GM21619 (cell line): ENCODE measurements around the gene MED31.
"Not testable (repeated sequence)": the region's sequence is repeated elsewhere in the genome, so short reads cannot be mapped to it uniquely, and the experiment has no call there.

Experiments
- ATAC-seq: cut with Tn5 transposase; IDR thresholded peaks from one replicate; pipeline ENCODE4 v1.9.1; 2021; ENCODE audit not compliant: unreplicated experiment

The MED31 gene

DNA sequence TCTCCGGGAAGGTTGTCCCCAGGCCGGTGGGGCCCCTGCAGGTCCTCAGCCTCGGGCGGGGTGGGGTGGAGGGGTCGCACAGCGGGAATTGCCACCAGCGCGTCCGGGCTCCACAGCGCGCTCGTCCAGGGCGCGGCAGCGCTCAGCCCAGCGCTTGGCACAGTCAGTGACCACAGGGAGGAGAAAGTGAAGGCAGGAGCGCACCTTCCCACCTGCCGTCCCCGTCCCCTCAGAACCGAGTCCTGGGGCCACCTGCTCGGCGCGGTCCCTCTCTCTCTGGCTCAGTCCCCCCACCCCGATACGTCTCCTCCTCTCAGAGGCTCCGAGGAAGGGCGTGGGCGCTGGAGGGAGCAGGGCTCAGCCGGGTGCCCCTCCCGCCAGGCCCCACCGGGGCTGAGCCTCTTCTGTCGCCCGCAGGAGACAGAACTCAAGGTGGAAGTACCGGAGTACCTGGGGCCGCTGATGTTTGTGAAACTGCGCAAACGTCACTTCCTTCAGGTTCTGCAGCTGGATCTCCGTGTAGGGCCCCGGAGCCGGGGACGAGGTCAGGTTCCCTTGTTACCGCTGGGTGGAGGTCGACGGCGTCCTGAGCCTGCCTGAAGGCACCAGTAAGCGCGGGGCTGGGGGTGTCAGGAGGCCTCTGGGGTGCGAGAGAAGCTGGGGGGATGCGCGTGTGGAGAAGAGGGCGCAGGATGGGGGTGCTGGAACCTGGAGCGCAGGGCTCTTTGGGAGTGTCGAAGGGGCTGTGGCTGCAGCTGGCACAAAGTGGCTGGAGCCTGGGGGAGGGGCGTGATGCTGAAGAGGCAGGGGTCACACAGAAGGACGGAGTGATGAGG is 5.6 kb upstream of the MED31 start:
- not testable (repeated sequence) for ATAC-seq

DNA sequence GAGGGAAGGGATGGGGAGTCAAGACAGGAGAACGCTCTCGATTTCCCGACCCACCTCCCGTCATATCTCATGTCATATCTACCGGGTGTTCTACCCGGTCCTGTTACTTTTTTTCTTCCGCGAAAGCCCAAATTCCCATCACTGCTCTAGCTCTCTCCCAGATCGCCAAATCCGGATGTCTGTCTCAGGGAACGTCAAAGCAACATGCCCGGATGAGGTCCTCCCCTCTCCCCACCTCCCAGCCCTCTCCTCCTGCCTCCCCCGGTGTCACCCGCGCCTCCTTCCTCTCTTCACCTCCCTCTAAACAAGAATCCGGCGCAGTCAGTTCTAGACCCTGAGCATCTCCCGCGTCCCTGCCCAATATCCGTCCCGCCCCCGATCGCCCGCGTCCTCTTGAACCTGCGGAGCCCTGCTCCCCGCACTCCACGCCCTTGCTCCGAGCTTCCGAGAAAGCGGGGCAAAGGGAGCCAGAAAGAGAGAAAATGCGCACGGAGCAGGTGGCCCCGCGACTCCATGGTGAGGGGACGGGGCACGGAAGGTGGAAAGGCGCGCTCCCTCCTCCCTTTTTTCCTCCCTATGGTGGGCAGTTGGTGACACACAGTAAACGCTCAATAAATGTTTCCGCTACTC is 4.4 kb upstream of the MED31 start:
- not testable (repeated sequence) for ATAC-seq

DNA sequence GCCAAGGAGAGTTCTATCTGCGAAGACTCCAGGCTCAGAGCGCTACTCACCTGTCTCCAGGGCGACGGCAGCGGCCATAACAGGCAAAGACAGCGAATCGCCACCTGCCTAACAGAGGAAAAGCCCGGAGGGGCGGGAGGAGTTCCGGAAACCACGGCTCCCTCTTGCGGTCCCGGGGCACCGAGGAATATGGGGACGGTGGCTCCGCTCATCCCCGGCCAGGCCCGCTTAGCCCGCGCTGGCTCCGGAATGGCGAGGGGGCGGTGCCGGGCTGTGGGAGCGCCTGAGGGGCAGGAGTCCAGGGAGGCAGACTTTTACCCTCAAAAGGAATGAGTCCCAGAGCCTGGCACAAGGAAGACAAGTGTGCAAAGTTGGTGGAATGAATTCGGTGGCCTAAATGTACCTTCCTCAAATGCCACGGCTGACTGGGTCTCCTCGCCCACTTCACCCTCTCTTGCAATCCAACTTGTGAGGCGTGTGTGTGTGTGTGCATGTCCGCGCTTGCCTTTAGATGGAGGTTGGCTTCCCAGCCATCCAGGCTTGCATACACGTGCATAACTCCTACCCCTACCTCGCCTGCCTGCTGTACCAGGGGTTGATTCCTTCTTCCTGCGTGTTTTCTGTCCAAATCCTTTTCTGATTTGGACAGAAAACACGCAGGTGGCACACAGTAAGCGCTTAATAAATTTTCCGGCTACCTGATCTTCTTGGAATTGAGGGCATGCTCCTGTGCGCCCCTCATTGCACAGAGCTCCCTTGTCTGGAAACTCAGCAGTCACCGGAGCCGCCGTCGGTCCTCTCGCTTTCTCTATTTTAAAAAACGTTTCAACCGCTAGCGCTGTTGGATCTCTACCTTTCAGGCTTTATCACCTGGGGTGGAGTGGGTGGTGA is 3.7 kb upstream of the MED31 start:
- ATAC-seq = no peak

DNA sequence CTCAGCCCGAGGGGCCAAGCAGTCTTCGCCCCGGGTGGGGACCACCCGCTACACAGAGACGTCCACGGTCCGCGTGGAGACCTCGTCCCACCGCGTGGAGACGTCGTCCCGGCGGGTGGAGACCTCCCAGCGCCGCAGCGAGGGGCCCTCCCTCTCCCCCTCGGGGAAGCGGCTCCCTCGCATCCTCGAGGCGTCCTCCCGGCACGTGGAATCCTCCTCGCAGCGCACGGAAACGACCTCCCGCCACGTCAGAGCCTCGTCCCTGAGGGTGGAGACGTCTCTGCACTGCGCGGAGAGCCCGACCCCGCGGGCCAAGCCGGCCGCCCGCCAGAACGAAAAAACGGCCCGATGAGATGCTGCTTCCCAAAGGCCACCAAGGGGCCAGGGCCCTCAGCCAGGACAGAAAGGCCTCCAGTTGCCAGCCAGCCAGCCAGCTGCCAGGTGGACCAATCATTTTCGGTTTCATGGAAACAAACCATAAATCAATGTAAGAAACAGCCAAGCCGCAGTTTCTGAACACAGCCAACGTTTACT is 581 bp upstream of the MED31 start:
- ATAC-seq = peak; percentile 27

DNA sequence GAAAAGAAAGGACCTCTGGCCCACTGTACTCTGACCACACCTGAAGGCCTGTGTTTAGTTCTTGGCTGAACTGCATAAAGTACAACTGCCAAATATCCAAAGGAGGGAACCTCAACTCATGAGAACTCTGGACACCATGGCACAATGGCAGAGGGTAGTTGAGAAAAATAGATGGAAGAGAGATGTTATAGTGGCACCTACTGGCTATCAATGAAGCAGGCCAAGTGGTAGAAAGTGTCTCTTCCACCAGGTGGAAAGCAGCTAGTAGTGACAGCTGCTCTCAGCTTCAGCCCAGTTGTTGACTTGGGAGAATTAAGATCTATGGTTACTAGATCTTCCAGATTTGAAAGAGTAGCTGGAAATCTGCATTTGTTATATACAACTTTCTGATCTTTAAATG is 3.2 kb downstream of the MED31 start:
- no peak for ATAC-seq

DNA sequence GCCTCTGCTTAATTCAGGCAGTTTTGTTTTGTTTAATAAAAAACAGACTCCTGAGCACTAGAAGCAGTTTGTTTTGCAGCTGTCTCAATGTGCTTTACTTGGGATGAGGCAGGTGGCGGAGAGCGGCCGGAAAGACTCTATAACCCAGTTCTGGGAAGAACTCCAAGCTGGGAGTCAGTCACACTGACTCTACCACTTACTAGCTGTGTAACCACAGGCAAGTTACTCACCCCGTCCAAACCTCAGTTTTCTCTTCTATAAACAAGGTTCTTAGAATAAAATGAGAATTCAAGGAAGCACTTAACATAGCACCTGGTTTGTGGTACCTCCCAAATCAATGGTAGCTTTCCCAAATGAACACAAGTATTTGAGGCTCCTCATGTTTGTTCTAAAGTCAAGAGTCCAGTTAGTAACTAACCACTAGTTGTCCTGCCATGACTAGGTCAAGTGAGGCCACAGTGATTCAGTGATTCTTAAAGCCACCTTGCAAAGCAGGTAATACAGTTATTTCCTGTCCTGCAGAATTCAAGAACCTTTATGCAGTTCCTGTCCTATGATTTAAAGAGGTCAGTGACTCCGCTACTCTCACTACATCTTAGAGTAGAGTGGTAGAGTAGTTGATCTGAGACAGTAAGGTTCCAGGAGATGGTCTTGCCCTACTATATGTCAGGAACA is 7.8 kb downstream of the MED31 start:
- ATAC-seq = no peak

DNA sequence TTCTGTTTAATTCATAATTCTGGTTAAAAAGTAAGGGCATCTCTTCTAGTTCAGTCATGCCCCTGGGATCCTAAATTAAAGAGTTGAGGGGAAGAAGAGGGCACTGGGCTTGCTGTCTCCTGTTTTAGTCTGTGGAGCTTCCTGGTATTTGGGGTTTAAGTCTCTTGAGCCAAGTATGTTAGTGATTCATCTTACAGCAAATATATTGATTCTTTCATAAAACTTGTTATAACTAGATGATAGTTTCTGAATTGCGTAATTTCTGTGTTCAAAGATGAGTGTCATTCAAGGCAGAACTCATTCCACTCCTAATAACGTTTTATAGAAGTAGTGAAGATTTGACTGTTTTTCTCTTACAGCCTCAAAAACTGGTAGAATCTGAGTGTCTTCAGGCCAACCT is 8.8 kb downstream of the MED31 start:
- ATAC-seq = no peak

DNA sequence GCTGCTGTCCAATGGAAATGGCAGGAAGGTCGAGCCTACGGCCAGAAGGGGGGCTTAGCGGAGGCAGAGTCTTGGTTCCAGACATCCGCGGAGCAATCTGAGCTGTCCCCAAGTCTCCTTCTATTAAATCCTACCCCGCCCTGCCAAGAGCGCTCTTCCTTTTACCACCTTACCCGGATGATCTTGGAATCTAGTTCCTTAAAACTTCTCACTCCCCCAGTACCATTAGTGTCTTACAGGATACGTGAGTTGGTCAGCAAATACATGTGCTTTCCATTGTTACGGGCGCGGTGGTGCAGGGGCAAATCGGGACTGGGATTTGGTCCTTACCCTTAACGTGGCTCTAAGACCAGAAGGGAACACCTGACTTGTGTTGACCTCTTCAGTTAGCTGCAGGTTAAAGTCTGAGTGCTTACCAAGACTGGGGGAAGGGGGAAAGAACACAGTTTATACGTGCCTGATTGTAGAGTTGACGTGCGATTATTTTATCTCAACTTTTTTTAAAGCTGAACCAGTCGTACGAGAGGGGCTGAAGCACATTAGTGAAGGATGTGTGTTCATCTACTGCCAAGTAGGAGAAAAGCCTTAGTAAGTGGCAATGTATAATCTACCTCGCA is 10.1 kb downstream of the MED31 start:
- no peak for ATAC-seq

DNA sequence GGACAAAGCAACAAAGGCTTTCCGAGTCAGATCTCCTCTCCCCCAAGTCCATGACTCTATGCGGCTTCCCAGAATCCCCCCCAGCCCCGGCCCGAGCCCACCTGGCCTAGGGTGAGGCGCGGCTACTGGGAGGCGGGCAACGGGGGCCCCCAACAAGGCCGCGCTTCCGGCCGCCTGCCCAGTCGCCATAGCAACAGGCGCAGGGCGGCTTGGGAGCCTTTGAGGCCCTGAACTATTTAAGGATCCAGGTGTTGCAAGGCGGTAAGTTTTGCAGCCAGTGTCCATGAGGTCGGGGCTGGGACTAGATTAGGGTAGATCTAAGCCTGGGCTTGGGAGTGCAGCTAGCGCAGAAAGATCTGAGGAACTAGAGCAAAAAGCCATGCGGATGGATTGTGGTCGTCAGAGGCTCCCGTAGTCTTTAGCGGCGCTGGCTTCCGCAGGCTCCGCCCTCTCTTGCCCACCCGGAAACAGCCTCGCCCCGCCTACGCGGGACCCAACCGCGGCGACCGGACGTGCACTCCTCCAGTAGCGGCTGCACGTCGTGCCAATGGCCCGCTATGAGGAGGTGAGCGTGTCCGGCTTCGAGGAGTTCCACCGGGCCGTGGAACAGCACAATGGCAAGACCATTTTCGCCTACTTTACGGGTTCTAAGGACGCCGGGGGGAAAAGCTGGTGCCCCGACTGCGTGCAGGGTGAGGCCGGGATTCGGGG is 10.7 kb downstream of the MED31 start, which contains the start of the genes KIAA0753 and TXNDC17:
Gene KIAA0753, minus strand, starts transcription at position 176 of the 711 bp plus-strand sequence. CDS start 5,608 bp downstream, outside the sequence.
Gene TXNDC17, plus strand, starts transcription at position 525 of the 711 bp plus-strand sequence. Its CDS starts 23 bp downstream, at position 548.
- peak; percentile 77 for ATAC-seq

DNA sequence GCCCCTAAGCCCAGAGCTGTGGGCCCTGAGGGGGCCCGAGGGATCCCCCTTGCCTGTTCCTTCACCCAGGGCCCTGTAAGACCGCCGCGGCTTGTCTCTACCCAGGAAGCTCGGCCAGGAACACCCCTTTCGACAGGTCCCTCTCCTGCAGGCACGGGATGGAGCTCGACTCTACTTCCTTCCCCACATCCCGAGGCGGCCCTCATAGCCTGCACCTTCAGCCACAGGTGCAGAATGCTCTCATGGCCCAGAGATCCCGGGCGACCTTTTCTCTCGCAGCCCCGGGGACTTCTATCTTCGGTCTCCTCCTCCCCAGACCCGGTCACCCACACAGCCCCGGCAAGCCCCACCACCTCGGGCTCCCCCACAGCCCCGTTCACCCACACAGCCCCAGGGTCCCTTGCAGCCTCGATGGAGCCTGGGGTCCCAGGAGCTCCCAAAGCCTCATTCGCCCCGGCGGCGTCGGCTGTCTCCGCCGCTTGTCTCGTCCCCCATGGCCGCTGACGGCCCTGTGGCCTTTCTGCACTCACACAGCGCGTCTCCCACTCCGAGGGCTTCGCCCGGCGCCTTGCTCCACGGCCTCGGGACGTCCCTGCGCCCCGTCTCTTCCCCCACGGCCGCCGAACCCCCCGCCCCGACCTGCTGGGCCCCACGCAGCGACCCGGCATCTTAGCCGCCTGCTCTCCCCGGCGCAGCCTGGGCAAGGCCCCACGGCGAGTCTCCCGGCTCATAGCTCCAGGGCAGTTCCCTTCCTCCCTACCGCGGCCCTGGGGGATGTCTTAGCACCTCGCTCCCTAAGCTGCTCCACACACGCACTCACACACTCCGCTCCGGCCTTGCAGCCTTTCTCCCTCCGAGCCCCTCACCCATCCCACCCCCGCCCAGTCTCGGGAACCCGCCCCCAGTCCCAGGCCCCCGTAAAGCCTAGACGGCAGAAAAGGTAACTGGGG is 11.5 kb downstream of the MED31 start:
- peak; percentile 11 for ATAC-seq

DNA sequence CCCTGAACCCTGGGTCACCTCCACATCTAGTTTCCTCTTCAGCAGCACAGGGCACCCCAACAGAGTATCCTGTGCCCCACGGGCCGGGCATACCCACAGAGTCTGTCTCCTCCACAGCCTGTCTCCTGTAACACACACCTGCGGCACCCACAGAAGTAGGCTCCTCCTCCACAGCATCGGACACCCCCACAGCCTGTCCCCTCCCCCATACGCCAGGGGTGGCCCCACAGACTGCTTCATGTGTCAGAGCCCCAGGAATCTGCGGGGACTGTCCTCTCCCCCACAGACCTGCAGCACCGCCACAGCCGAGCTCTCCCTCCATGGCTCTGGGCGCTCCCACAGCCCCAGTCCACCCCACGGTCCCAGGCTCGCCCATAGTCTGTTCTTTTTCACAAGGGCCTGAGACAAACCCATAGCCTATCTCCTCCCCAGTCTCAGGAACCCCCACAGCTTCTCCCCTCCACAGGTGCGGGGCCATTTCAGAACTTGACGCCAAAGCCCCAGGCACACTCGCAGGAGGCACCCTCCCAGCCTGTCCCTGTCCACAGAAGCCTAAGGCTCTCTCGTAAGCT is 12.3 kb downstream of the MED31 start:
- ATAC-seq = no peak

DNA sequence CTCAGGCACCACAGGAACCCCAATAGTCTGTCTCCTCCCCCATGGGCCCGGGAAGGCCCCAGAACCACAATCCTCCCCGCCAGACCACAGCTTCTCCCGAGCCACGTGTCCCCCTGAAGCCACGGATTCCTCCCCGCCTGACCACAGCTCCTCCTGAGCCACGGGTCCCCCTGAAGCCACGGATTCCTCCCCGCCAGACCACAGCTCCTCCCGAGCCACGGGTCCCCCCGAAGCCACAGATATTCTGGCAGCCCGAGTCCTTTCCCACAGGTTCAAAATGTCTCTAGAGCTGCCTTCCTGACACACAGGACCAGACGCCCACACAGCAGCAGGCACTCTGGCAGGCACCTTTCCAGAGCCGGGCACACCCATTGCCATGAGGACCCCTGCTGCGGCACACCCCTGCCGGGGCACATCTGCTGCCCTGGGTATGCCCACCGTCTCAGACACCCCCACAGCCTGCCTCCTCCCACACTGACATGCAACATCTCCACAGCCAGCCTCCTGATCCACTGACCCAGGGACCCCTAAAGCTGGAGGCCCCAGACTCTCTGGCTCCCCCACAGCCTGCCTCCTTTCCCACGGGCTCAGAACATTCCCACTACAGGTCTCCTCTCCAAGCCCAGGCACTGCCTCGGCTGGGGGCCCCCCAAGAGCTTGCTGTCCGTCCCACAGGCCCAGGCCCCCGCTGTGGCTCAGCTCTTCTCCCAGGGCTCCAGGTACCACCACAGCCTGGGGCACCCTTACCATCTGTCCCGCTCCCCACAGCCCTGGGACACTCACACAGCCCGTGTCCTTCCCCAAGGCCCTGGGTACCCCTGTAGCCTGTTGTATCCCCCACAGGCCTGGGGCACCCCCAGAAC is 13.1 kb downstream of the MED31 start:
- ATAC-seq = no peak

DNA sequence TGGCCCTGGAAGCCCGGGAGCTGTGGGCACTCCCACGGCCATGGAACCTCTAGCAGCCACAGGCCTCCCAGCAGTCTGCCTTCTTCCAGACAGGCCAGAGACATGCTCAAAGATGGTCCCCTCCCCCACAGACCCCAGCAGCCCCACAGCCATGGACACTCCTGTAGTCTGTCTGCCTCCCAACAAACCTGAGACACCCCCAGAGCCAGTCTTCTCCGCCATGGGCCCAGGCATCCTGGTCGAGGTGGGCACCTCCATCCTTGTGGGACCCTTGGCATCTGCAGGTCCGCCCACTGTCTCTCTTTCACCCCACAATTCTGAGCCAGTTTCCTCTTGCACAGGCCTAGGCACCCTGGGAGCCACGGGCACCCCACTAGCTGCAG is 14.0 kb downstream of the MED31 start:
- ATAC-seq = no peak

DNA sequence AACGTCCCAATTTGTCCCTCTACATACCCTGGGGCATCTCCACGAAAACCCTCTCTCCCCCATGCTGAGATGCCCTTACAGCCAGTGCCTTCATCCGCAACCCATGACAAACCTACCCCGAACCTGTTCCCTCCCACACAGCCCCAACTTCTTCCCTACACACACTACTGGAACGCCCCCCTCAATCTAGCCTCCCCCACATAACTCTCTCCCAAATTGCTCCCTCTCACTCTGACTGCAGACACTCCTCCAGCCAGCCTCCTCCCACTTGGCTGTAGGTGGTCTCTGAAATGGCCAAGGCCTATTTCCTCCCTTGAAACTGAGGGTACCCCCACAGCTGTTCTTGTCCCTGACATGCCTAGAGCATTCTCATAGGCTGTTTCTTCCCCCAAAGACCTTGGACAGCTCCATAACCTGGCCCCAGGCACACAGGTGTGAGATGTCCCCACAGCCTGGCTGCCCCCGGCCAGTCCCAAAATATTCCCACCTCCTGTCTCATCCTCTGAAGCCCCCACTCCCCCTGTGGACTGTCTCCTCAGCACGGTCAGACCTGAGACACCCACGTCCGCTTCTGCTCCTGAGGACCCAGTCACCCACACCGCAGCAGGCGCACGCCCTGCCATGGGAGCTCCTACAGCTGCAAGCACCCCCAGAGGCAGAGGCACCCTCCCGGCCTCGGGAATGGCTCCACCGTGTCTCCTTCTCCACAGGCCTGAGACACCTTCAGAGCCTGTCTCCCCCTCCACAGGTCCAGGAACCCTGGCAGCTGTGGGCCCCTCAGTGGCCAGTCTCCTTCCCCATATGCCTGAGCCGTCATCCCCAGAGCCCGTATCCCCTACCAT is 14.6 kb downstream of the MED31 start:
- ATAC-seq = no peak

DNA sequence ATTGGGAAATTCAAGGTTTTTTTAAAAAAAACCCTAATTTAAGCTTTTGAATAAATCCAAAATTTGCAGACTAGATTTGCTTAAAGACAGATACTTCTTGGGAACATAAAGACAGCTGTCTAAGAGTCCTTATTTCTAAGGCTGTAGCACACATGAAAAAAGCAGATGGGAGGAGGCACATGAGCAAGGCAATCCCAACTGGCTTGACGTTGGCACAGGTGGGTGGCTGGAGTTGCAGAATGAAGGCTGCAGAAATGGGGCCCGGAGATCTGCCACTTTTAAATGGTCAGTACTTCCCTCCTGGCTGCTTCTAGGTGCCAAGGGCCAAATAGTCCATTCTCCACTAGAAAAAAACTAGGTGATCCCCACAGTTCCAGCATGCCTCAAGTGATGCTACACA is 15.3 kb downstream of the MED31 start:
- no peak for ATAC-seq

DNA sequence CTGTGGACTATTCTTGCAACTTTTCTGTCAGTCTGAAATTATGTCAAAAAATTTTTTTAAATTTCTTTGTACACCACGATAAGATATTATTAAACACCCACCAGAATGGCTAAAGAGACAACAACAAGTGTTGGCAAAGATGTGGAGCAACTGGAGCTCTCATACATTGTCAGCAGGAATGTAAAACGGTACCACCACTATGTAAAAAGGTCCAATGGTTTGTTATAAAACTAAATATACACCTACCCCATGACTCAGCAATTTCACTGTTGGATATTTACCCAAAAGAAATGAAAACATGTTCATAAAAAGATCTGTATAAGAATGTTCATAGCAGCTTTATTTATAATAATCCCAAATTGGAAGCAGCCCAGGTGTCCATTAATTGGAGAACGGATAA is 18.1 kb downstream of the MED31 start:
- ATAC-seq = no peak
